ENCODE results near the gene TMEM79. TPM values are rescaled to one million over a fixed set of nuclear protein-coding genes. Genes with fewer than 3 reads are reported as not detected.
"Not testable (repeated sequence)": the region's sequence is repeated elsewhere in the genome, so short reads cannot be mapped to it uniquely, and the experiment has no call there.

Gene TMEM79
- polyA plus RNA-seq, 3 donors = 1.8 to 3.1 (median 2.5) TPM

DNA sequence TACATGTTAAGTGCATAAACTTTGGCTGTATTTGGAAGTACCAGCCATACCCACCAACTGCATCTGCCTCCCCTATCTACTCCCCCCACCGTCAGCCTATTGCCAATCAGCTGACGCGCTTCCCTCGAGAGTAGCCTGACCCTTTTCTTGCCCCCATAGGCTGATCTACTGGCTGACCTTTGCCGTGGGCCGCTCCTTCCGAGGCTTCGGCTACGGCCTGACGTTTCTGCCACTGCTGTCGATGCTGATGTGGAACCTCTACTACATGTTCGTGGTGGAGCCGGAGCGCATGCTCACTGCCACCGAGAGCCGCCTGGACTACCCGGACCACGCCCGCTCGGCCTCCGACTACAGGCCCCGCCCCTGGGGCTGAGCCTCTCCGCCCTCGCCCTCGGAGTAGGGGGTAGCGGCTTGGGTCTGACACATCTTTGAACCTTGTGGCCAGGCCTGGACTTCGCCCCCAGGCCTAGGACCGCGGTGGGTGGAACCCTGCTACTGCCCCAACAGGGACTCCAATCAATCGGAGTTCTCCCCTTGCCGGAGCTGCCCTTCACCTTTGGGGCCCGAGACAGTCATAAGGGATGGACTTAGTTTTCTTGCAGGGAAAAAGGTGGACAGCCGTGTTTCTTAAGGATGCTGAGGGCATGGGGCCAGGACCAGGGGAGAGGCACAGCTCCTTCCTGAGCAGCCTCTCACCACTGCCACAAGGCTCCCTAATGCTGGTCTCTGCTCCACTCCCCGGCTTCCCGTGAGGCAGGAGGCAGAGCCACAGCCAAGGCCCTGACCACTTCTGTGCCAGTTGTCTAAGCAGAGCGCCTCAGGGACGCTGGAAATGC lies 7.3 kb downstream of the TMEM79 start:
- WGBS, 3 donors = 11 to 20% (median 20%) methylated on average over 37 of the region's 37 CpGs

DNA sequence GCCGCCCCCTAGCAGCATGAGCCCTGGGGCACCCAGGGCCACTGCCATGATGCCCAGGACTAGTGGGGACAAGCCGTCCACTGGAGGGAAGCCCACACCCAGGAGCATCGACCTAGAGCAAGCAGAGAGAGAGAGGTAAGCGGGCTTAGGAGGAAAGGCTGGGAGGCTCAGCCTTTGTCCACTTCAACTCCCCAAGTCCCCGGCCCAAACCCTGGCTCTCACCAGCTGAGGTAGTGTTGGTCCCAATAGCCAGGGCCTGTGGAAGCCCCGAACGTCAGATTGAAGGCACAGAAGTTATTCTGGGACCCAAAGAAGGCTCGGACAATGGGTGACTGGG lies 8.9 kb downstream of the TMEM79 start:
- WGBS, 3 donors = 88 to 96% (median 94%) methylated on average over 8 of the region's 8 CpGs
- H3K27ac ChIP-seq (ENCODE audit: low read depth, low read length) = no peak overlapping the region

More for the DNA sequence above, 7.3 kb downstream of the TMEM79 start:
- H3K27ac ChIP-seq (ENCODE audit: low read depth, low read length) = no peak overlapping the region

DNA sequence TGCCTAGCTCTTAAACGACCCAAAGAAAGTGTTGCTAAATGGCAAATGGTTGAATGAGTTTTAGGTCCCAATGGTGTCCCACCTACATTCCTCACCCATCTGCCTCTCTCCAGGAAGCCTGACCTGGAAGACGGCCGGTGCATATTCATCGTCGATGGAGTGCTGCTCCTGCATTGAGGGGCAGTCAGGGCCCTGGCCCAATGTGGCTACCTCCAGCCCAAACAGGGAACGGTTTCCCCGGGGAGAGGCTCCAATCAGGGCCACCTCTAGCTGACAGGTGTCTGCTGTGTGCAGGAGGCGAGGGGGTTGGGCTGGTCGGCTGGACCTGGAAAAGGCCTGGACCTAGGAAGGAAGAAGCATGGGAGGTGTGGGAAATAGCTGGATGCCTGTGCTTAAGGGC lies 9.8 kb downstream of the TMEM79 start:
- H3K27ac ChIP-seq (ENCODE audit: low read depth, low read length) = no peak overlapping the region
- 87 to 92% (median 90%) methylated on average over 9 of the region's 9 CpGs for WGBS, 3 donors

DNA sequence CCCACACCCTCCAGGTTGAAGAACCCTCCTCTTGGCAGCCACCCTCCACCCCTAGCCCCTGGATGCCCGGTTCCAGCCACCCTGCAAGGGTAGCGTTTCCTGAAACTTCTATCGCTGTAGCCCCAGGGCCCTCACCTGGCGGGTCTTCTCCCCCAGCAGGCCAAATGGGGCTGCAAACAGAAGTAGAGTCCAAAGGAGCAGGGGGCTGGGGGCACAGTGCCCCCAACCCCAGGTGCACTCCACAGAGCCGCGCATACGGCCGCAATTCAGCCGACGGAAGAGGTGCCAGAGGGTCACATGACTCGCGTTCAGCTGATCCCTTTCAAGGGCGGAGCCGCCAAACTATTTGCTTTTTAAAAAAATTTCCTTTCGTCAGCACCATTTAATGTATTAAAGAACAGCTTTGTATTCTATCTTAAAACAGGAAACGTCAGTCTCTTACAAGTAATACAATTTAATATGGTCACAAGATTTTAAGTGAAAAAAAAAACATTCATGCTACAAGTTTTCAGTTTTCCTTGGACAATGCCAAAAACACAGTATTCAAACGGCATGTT lies 11.3 kb downstream of the TMEM79 start, which contains the start of gene GLMP:
Gene GLMP (minus strand): TSS at position 289 of the 557 bp plus-strand sequence. CDS start 34 bp downstream, at position 255.
- 0 to 1% (median 1%) methylated on average over 17 of the region's 17 CpGs for WGBS, 3 donors
- H3K27ac ChIP-seq (ENCODE audit: low read depth, low read length) = no peak within 1 kb of the TSS

DNA sequence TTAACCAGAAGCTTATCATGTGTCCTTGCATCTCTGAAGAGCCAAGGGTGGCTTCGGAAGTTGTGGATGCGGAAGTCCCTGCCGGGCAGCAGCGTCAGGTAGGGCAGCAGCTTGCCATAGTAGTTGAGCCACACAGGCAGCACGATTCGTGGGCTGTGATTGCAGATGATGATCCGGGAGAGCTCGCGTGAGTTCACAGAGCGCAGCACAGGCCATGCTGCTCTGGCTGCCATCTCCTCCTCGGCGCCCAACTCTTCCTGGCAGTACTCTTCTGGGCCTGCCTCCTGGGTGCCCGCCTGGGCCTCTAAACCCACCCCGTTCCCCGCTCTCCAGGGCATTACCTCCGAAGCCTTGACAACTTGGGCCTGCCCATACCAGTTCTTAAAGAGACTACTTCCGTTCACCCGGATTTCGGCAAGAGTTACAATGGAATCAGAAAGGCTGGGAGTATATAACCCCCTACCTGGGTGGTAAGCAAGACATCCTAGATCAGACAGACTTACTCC lies 14.8 kb downstream of the TMEM79 start, which contains the start of gene VHLL:
Gene VHLL (minus strand): TSS at position 456 of the 506 bp plus-strand sequence. CDS start 118 bp downstream, at position 338.
- no peak within 1 kb of the TSS for H3K27ac ChIP-seq (ENCODE audit: low read depth, low read length)
- 88 to 94% (median 92%) methylated on average over 19 of the region's 19 CpGs for WGBS, 3 donors

DNA sequence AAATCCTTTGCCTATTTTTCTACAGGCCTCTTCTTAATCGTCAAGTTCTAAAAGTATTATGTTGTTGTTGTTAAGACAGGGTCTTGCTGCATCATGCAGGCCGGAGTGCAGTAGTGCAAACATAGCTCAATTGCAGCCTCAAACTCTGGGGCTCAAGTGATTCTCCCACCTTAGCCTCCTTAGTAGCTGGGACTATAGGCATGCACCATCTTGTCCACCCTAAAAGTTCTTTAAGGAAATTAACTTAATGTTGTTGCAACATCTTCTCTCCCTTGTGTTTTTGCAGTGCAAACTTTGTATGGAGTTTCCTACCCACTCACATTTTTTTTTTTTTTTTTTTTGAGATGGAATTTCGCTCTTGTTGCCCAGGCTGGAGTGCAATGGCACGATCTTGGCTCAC lies 19.1 kb downstream of the TMEM79 start:
- 81 to 96% (median 90%) methylated on average over 2 to 4 of the region's 4 CpGs for WGBS, 3 donors
- no peak overlapping the region for H3K27ac ChIP-seq (ENCODE audit: low read depth, low read length)

DNA sequence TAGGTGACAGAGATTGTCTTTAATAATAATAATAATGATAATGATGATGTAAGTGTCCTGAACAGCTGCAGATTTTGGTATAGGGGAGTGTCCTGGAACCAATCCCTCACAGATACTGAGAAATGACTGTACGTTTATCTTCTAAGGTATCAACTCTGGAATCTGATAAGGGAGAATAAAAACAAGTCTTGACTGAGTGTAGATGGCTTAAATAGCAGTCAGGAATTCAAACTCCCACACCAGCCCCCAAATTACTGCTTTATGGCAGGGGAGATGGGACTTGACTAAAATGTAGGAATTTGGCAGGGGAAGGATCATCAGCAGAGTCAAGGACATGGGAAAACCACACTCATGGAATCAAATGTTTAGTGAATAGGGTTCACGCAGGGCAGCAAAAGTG lies 21.1 kb downstream of the TMEM79 start:
- 63 to 85% (median 74%) methylated on average over 2 of the region's 2 CpGs for WGBS, 3 donors
- H3K27ac ChIP-seq (ENCODE audit: low read depth, low read length) = no peak overlapping the region

DNA sequence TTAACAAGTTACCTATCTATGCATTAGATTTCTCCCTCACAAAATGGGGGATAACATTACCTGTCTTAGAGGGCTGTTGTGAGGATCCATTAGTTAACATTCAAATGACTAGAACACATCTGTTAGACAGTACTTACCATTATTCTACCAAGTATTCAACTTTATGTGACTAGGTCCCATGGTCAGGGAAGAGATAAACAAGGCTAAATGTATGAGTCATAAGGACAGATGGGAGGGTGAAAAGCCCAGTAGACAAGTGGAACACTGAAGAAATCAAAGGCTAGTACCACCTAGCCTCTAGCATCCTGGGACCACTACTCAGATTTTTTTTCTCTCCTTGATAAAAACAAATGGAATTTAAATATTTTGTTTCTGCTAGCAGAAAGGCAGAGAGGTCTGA lies 24.0 kb downstream of the TMEM79 start:
- H3K27ac ChIP-seq (ENCODE audit: low read depth, low read length) = no peak overlapping the region

DNA sequence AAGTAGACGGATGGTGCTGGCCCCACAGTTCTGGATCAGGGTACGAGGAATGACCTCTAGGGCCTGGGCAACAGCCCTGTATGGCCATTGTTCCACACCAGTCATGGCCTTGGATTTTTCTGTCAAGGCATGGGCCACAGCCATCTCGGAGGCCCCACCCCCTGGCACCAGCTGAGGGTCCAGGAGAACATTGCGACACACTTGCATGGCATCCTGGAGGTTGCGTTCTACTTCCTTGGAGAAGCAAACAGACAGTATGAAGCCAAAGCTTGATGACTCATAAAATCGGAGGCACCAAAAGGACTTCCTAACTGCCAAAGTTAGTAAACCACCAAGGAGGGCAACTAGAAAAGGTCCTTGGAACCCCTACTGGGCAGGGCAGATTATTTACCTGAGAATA lies 26.8 kb downstream of the TMEM79 start:
- 61 to 86% (median 64%) methylated on average over 6 of the region's 6 CpGs for WGBS, 3 donors
- no peak overlapping the region for H3K27ac ChIP-seq (ENCODE audit: low read depth, low read length)

DNA sequence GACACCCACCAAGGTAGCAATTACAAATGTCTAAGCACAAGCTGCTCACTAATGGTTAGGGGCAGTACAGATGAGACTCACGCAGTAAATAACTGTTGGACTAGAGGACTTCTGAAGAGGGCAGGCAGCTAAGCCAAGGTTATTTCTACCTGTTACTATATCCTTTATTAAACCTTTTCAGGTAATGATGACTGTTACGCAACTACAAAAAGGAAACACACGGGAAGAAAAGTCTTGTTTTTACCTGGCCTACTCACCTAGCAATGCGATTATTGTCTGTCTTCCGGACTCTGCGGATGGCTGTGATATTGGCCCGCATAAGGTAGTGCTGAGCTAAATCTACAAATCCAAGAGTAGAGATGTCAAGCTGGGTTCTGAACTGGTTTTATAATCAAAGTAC lies 32.8 kb downstream of the TMEM79 start:
- H3K27ac ChIP-seq (ENCODE audit: low read depth, low read length) = no peak overlapping the region
- 89 to 94% (median 92%) methylated on average over 7 of the region's 7 CpGs for WGBS, 3 donors

DNA sequence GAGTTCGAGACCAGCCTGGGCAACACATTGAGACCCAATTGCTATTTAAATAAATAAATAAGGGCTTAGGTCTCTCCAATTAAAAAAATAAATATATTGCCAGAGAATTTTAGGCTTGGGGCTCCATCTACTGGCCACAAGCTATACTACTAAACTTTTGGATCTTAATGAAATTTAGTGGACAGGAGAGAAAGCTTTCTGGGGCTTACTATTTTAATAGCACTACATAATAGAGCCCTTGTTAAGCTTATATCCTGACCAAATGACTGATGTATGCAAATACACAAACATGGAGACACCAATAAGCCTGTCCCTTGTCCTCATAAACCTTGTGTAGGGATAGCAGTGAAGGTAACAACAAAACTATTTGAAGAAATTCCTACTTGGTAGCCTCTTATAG lies 35.5 kb downstream of the TMEM79 start:
- WGBS, 3 donors = 50 to 92% (median 82%) methylated on average over 1 of the region's 1 CpG
- H3K27ac ChIP-seq (ENCODE audit: low read depth, low read length) = no peak overlapping the region

DNA sequence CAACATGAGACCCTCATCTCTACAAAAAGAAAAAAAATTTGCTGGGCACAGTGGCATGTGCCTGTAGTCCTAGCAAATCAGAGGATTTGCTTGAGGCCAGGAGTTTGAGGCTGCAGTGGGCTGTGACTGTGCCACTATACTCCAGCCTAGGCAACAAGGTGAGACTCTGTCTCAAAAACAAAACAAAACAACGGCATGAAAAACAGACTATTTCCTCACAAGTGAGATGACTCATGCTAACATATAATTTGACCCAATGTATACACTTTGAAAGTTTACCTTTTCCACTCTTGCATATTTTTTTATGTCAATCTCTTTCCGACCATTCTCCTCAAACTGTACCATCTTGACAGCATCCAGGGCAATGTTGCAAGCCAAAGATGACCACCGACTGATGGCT lies 36.4 kb downstream of the TMEM79 start:
- no peak overlapping the region for H3K27ac ChIP-seq (ENCODE audit: low read depth, low read length)
- WGBS, 3 donors = 82 to 87% (median 84%) methylated on average over 3 of the region's 3 CpGs

DNA sequence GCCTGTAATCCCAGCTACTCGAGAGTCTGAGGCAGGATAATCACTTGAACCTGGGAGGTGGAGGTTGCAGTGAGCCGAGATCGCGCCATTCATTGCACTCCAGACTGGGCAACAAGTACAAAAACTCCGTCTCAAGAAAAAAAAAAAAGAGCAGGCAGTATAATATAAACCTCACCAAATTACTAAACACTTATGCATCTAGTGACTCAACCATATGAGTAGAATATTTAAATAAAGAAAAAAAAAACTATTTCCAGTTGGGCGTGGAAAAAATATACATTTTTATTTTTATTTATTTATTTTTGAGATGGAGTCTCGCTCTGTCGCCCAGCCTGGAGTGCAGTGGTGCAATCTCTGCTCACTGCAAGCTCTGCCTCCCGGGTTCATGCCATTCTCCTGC lies 39.1 kb downstream of the TMEM79 start:
- WGBS, 3 donors = 91 to 98% (median 95%) methylated on average over 9 of the region's 9 CpGs
- H3K27ac ChIP-seq (ENCODE audit: low read depth, low read length) = not testable (repeated sequence)

DNA sequence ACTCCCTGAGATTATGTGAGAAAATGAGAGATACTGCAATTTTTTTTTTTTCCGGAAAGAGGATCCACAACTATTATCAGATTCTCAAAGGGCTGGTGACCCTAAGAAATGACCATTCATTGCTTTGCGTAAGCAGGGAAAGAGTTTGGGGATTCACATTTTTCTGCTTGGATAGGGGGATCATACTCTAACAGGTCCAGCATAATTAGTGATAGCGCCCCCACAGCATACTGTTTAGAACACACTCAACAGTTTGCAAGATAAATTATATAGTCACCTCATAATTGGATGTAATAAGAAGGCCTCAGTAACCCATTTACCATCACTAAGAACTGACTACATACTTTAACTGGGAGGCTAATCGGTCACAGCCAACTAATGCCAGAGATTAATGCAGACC lies 52.1 kb downstream of the TMEM79 start:
- no peak overlapping the region for H3K27ac ChIP-seq (ENCODE audit: low read depth, low read length)
- WGBS, 3 donors = 66 to 88% (median 84%) methylated on average over 4 of the region's 4 CpGs

DNA sequence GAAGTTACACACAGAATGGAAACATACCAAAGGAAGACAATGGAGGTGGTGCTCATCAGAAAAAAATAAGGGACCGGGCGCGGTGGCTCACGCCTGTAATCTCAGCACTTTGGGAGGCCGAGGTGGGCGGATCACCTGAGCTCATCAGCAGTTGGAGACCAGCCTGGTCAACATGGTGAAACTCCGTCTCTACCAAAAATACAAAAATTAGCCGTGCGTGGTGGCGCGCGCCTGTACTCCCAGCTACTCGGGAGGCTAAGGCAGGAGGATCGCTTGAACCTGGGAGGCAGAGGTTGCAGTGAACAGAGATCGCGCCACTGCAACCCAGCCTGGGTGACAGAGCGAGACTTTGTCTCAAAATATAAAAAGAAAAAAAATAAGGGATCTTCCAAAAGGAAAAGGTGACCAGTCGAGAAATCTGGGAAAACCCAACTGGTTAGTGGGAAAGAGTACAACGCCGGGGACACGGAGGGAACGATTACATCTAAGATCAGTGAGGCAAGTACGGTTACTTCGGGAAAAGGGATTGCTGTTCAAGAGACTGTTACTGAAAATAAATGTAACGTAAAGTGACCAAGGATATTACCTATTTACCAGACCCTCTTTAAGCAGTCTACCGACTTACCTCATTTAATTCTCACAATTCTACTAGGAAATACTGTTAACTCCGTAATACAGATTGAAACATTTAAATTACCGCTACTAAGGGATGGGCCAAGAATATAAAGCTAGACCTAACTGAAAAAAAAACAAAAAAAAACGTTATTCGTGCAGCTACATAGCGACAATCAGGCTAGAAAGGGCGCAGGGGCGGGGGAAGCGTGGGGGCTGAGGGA lies 53.1 kb downstream of the TMEM79 start:
- 30 to 35% (median 32%) methylated on average over 34 of the region's 34 CpGs for WGBS, 3 donors
- H3K27ac ChIP-seq (ENCODE audit: low read depth, low read length) = no peak overlapping the region

DNA sequence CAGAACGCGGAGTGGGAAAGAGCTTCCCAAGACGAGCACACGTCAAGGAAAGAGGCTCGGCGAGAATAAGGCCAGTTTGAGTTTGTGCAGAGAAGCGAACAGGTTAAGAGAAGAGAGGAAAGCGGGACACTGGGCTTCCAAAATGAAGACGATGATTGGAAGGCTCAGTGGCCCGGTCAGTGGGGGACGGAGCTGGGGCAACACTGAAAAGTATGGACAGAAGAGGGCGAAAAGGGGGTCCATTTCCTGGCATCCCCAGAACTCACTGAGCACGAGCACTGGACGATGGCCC lies 53.7 kb downstream of the TMEM79 start:
- H3K27ac ChIP-seq (ENCODE audit: low read depth, low read length) = no peak overlapping the region
- 0 to 1% (median 1%) methylated on average over 14 of the region's 14 CpGs for WGBS, 3 donors

DNA sequence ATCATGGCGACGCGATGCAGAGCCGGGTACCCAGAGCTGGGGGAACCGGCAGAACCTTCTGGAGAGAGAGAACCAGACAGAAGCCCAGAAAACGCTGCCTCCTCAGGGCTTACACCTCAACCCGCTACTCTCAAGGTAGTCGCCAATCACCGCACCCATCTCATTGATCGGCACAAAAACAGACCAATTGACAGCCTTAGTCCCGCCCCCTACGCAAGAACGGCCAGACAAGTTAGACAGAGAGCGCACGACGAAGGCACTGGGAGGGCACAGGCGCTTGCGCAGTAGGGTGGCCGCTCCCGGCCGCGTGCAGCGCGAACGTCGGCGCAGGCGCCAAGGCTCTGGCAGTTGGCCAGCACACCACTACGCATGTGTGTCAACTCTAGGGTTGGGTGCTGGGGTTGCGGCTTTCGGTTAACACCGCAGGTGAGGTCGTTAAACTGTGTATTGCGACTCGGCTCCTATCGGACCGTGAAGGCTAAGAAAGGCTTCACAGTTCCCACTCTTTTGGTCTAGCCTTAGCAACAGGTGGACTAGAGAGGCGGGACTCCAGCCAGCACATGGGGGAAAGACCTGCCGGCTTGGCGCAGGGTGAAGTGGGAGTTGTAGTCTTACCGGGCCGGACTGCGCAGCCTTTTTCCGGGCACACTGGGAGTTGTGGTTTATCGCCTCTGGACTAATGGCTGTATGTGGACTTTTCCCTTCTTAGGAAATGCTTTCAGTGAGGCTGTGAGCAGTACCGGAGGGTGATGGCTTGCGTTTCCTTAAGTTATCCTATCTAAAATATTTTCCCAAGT lies 54.3 kb downstream of the TMEM79 start, which contains the start of the genes CCT3 and TSACC:
Gene CCT3 (minus strand): TSS at position 113 of the 797 bp plus-strand sequence. CDS start 108 bp downstream, at position 5.
Gene TSACC (plus strand): TSS at position 347 of the 797 bp plus-strand sequence. CDS start 1,232 bp downstream, outside the sequence.
- no peak within 1 kb of the TSS for H3K27ac ChIP-seq (ENCODE audit: low read depth, low read length)
- 0 to 1% (median 0%) methylated on average over 46 to 47 of the region's 47 CpGs for WGBS, 3 donors

Data from adipose tissue (tissue), 3 donors.